Psoas muscle (tissue), 8 donors: Measurements from ENCODE around the gene RTP5. TPM values are rescaled to one million over a fixed set of nuclear protein-coding genes. Genes with fewer than 3 reads are reported as not detected.

Experiments
- ATAC-seq, 4 donors: fragments of 200-7000 bp; cut with Tn5 transposase; one replicate each; pipeline ENCODE4 v1.9.1; 2020; ENCODE audit warnings: moderate library complexity in 3 of 4, mild to moderate bottlenecking in 2 of 4
- DNase-seq, 2 donors: peaks; one replicate each; pipeline ENCODE4 v3.0.0-alpha.2; 2020
- H3K27ac ChIP-seq: fragments of 200-600 bp; one replicate; pipeline ENCODE4 v1.8.0; 2022
- H3K27me3 ChIP-seq, 3 donors: fragments of 200-600 bp in 1 of 3; one replicate each; pipeline versions ENCODE4 v1.6.1 to v1.8.0; 2013 to 2022; ENCODE audit warnings: low read length in 2 of 3, mild to moderate bottlenecking in 2 of 3, moderate library complexity in 1 of 3; ENCODE audit not compliant: insufficient read depth in 3 of 3
- H3K36me3 ChIP-seq, 2 donors: fragments of 200-600 bp in 1 of 2; one replicate each; pipeline versions ENCODE4 v1.6.1 to v1.8.0; 2013 to 2022; ENCODE audit warnings: low read depth in 1 of 2, mild to moderate bottlenecking in 1 of 2, moderate library complexity in 1 of 2; ENCODE audit not compliant: insufficient read depth in 1 of 2
- H3K4me1 ChIP-seq: fragments of 200-600 bp; one replicate; pipeline ENCODE4 v1.8.0; 2022
- H3K4me3 ChIP-seq: fragments of 200-600 bp; one replicate; pipeline ENCODE4 v1.8.0; 2022; ENCODE audit warnings: mild to moderate bottlenecking
- H3K9me3 ChIP-seq: fragments of 200-600 bp; one replicate; pipeline ENCODE4 v1.8.0; 2022
- CTCF ChIP-seq: fragments of 200-600 bp; IDR thresholded peaks from one replicate; pipeline ENCODE4 v1.8.0; 2022; ENCODE audit warnings: antibody characterized with exemption
- WGBS, 3 donors: extraction: QIAGEN DNeasy Blood & Tissue Kit; methylation state at CpG; one replicate each; pipeline versions ENCODE4 v1.1.6 to v1.1.7; 2013; 5-methylcytosine and 5-hydroxymethylcytosine counted together
- intact Hi-C, 2 donors: fragments of 100-400 bp; cut with DNase I; formaldehyde crosslinking; loops; one replicate each; pipeline versions ENCODE4 v1.11.0 to v1.14.2; 2022
- polyA plus RNA-seq, 3 donors: library from polyadenylated mRNA; stranded (reverse); fragments of 200-250 nt; gene quantifications; one replicate each; pipeline ENCODE4 v1.2.3, GENCODE V29; 2013
- total RNA-seq, 4 donors: library from RNA; stranded (reverse); fragmentation: NEBNext Ultra II Directional in 2 of 4; extraction: Animal tissue kit (Norgen Biotek cat#: 25700) in 2 of 4; gene quantifications; one replicate each; pipeline versions ENCODE4 v1.2.1 to v1.2.4, GENCODE V29; 2021 to 2023
- donor health status: healthy with polysubstance abuse.
- donor health status: DM: no; HTN: no; CAD: no; lungs with moderate emphysema.
- donor health status: Bipolar disorder and iron deficiency.
- donor health status: healthy.
- donor health status: DM: yes; HTN: yes; CAD: no.
- donor health status: DM: no; HTN: no; CAD: no.
- donor health status: DM: no; HTN: no; CAD: no.
- donor health status: DM: yes; HTN: yes; CAD: no.

The RTP5 gene
- total and polyA plus RNA-seq, 7 donors = 0.01 TPM; not detected in 6

- intact Hi-C loops = no loop called here
- Histone ChIP-seq H3K27me3 (peaks cover 0 to 27% (median 0%) of the 10 kb centered on the region in 3 donors), H3K36me3 (no peaks in the 10 kb centered on the region), H3K4me3 (no peak overlapping the region), H3K4me1 (no peaks in the 10 kb centered on the region), H3K27ac (no peak overlapping the region), H3K9me3 (no peaks in the 10 kb centered on the region)
- peak in 1 of 2 donors; percentile 52 for DNase-seq
- no peak for TF ChIP-seq CTCF
- ATAC-seq = peak in 3 of 4 donors; percentile 12 to 20 (median 18)
- WGBS, 3 donors = 57 to 82% (median 65%) methylated on average over 23 to 28 of the region's 28 CpGs
Measured at GRCh38 chr2:241894681-241895426, 25.3 kb downstream of the RTP5 start.

GRCh38 chr2:241895427-241895711, 25.8 kb downstream of the RTP5 start:
- Histone ChIP-seq H3K27me3 (peaks cover 0 to 27% (median 0%) of the 10 kb centered on the region in 3 donors), H3K36me3 (no peaks in the 10 kb centered on the region), H3K4me3 (no peak overlapping the region), H3K27ac (no peak overlapping the region), H3K9me3 (no peaks in the 10 kb centered on the region), H3K4me1 (no peaks in the 10 kb centered on the region)
- DNase-seq (no peak), ATAC-seq (no peak)
- no peak for TF ChIP-seq CTCF
- intact Hi-C loops = no loop called here
- 49 to 77% (median 67%) methylated on average over 9 to 11 of the region's 11 CpGs for WGBS, 3 donors

- TF ChIP-seq CTCF = no peak
- 29 to 52% (median 49%) methylated on average over 25 to 26 of the region's 26 CpGs for WGBS, 3 donors
- Histone ChIP-seq H3K27me3 (peaks cover 0 to 27% (median 0%) of the 10 kb centered on the region in 3 donors), H3K4me3 (no peak overlapping the region), H3K4me1 (no peaks in the 10 kb centered on the region), H3K9me3 (no peaks in the 10 kb centered on the region), H3K27ac (no peak overlapping the region), H3K36me3 (no peaks in the 10 kb centered on the region)
- peak in 3 of 4 donors; percentile 16 to 30 (median 20) for ATAC-seq
- peak in 1 of 2 donors; percentile 64 for DNase-seq
- intact Hi-C loops = no loop called here
Measured at GRCh38 chr2:241895712-241896641, 26.4 kb downstream of the RTP5 start.

- Histone ChIP-seq H3K4me3 (no peak overlapping the region), H3K36me3 (no peaks in the 10 kb centered on the region), H3K27me3 (peaks cover 0 to 34% (median 4%) of the 10 kb centered on the region in 3 donors), H3K4me1 (no peaks in the 10 kb centered on the region), H3K9me3 (no peaks in the 10 kb centered on the region), H3K27ac (no peak overlapping the region)
- 85 to 92% (median 91%) methylated on average over 9 to 10 of the region's 10 CpGs for WGBS, 3 donors
- no peak for ATAC-seq
- no peak for TF ChIP-seq CTCF
- no peak for DNase-seq
- intact Hi-C loops = no loop called here
Measured at GRCh38 chr2:241896746-241897201, 27.2 kb downstream of the RTP5 start.
